NK-92 (cell line): ENCODE results near the gene GUCY1A1.

Source experiments
- DNase-seq: peaks from one replicate; lab custom pipeline; 2025; ENCODE audit not compliant: unreplicated experiment; lab: John Stamatoyannopoulos, UW

Gene GUCY1A1

DNA sequence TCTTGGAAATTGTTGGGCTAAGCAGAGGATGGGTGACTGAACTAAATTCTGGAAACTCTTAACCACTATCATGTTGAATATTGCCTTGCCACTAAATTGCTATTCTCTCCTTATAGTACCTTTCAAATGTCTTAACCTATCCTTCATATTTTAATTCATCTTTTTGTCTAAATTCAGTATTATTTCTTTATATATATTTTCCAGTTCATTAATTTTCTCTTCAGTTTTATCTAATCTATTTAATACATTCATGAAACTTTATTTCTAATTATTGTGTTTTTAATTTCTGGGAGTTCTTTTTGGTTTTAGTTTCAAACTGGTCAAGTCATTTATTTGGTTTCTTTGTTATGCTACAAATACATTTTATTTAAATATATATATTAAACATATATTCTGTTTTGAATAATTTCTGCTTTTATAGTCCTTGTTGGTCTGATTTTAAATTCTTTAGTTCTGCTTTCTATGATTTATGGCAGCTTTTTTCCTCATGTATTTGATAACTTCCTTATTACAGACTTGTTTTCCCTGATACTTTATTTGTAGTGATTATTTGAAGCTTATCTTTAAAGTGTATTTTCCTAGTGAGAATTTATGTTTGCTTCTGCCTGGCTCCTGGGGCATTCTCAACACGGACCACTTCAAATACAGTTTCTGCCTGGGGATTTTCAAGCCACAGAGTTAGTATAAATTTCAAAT is 8.5 kb upstream of the GUCY1A1 start:
- DNase-seq = no peak

GRCh38 chr4:155658681-155659064 is 8.0 kb upstream of the GUCY1A1 start:
- no peak for DNase-seq

DNA sequence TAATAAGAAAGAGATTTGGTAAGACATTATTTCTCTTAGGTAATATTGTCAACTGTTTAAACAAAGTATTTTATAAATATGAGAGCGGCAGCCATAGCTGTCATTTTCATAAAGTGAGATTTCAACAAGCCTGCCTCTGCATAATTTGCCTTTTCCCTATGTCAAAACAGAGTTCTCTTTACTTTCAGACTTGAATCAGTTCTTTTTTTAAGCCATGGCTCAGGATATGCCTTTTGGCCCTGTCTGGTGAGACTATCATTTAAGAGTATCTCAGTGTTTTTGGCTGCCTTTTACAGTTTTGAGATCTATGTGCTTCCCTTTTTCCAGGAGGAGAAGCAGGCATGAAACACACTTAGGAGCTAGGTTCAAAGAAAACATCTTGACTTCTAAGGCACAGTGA is 7.5 kb upstream of the GUCY1A1 start:
- DNase-seq = no peak

- DNase-seq = no peak
These were observed 6.2 kb upstream of the GUCY1A1 start for GRCh38 chr4:155660436-155660835.

- DNase-seq = no peak
These were observed 1.6 kb upstream of the GUCY1A1 start for GRCh38 chr4:155665054-155665453.

DNA sequence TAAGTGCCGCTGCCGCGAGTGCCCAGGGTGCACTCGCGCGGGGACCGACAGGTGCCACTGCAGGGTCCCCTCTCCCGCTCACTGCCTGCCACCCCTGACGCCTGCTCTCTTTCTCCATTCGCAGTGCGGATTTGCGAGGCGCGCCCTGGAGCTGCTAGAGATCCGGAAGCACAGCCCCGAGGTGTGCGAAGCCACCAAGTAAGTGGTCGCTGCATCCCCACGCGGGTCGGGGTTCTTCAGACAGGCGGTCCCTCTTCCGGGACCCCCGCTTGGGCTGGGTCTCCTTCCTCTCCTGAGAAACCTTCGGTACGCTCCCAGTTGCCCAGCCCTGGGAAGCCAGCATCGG is 547 bp downstream of the GUCY1A1 start:
- DNase-seq = no peak

GRCh38 chr4:155667568-155668511 is 1.2 kb downstream of the GUCY1A1 start:
- no peak for DNase-seq

- DNase-seq = no peak
These were observed 2.1 kb downstream of the GUCY1A1 start for GRCh38 chr4:155668707-155669220.

DNA sequence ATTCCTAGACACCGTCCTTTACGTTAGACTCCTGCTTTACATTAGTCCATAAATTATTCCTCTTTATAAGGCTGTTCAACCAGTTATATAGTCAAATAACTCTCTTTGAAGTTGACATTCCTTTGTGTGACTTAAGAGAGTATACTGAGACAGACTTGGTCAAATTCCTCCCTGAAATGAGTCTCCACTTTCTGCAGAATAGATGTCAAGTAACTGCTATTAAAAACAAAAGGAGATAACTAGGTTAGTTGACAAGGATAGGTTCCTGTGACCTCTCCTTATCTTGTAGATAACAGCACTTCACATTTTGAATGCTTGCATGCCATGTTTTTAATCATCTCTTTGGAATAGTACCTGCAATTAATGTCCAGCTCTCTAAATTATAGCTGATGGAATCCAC is 5.7 kb downstream of the GUCY1A1 start:
- no peak for DNase-seq

- no peak for DNase-seq
These were observed 6.9 kb downstream of the GUCY1A1 start for GRCh38 chr4:155673453-155673979.

- no peak for DNase-seq
These were observed 8.0 kb downstream of the GUCY1A1 start for GRCh38 chr4:155674669-155675071.

DNA sequence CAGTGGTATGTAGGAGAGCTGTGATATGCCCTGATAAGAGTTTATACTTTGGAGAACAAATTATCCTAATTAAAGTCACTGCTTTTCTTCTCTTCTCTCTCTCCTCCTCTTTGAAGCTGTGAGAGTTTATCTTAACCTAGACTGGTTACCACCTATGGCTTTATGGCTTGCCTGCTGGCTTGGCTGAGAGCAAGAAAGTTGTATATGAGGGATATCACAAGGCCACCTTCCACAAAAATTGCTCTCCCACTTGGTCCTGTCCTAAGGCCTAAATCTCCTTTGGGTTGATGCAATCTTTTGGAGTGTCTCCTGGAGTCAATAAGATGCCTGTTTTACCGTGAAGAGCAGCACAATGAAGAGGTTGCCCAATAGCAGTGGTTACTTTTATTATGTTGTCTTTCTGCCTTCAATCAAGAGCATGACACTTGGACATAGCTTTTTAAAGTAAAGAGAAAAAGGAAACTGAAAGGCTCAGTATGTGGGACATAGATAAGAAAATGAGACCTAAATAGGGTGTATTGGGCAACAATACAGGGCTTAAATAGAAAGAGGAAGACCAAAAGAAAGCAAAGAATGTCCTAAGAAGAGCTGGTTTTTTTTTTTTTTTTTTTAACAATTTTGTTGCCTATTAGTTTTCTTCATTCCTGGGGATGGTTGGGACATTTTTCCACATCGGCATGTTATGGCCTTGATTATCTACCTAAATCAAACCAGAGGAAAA is 9.2 kb downstream of the GUCY1A1 start:
- DNase-seq = no peak

DNA sequence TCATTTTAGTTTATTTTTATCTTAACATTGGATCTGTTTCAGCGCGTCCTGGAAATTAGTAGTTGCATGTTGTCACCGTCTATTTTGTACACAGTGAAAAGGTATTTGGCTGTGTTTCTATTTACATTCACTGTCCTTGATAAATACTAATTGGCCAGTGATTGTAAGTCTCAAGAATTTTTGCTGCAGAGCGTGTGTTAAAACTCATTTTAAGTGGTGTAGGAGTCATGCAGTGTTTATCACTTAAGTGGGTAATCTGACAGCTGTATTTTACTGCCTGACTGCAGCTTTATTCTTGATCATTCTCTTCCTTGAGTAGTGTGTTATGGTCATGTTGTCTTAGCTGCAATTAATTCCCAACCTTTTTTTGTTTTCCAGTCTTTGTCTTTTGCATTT is 9.8 kb downstream of the GUCY1A1 start:
- no peak for DNase-seq

DNA sequence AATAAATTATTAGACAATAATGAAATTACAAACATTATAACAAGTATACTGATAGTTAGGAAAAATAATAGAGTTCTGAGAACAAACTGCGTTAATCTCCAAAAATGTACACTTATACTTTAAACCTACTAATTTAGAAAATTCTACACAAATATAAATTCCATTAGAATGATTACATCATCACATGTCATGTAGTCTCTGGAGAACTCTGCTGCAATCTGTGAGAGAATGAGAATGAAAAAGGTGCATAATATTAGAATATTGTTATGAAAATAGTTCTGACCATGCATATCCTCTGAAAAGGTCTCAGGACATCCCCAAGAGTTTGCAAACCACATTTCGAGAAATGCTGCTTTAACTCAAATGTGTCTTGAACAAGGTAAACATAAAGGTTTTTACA is 11.4 kb downstream of the GUCY1A1 start:
- no peak for DNase-seq

DNA sequence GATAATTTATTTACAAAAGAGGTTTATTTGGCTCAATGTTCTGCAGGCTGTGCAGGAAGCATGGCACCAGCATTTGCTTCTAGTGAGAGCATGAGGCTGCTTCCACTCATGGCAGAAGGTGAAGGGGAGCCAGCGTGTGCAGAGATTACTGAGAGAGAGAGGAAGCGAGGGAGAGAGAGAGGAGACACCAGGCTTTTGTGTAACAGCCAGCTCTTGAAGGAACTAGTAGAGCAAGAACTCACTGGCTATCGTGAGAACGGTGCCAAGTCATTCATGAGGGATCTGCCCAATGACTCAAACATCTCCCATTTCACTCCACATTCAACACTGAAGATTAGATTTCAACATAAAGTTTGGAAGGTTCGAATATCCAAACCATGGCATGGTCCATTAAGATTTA is 12.7 kb downstream of the GUCY1A1 start:
- no peak for DNase-seq

DNA sequence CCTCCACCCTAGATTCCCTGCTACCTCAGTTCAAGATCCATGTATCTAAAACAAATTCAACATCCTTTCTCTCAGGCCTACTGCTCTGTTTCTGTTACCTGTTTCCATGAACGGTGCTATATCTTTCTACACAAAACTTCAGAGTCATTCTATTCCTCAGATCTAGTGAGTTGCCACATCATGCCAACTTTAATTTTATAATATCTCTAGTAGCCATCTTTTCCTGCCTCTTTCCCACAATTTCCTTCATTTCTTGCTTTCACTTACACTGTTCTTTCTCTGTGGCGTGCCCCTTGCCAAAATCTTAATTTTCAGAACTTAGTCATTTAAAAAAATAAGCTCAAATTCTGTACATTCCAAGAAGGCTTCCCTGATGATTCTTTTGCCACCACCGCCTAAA is 15.2 kb downstream of the GUCY1A1 start:
- no peak for DNase-seq

DNA sequence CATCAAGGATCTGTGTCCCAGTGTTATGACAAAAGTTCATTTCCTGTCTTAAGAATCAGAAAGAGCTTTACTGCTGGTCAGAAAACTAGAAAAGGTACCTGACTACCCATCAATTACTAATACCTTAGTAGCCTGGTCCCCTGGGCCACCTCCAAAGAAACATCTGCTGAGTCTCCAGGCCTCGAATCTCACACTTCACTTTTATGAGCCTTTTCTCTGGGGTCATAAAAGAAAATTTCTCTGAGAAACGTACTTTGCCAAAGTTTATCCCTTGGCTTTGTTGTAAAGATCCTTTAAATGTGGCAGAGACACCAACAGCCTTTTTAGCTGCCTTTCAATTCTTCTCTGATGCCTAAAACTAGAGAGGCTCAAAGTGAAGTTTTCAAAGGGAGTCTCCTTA is 17.8 kb downstream of the GUCY1A1 start:
- no peak for DNase-seq

DNA sequence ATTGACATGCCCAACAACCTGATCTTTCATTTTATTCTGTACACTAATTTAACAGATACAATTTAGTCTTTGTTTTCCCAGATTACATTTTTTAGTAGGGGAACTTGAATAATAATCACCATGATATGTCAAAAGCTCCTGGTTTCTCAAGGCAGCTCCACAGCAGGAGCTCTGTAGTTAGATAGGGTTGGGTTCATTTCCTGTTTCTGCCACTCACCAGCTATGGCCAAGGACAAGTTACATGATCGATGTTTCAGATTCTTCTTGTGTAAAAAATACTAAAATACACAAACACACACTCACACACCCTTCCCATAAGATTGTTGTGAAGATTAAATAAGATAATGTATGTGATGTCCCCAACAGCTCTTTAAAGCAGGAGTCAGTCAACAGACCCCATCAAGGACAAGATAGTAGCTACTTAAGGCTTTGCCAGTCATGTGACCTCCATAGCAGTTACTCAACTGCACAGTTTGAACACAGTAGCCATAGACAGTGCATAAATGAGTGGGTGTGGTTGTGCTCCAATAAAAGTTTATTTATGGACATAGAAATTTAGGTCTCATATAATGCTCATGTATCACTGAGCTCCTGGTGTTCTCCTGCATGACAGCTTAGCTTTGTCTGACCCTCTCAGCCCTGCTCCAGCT is 18.4 kb downstream of the GUCY1A1 start:
- DNase-seq = no peak

DNA sequence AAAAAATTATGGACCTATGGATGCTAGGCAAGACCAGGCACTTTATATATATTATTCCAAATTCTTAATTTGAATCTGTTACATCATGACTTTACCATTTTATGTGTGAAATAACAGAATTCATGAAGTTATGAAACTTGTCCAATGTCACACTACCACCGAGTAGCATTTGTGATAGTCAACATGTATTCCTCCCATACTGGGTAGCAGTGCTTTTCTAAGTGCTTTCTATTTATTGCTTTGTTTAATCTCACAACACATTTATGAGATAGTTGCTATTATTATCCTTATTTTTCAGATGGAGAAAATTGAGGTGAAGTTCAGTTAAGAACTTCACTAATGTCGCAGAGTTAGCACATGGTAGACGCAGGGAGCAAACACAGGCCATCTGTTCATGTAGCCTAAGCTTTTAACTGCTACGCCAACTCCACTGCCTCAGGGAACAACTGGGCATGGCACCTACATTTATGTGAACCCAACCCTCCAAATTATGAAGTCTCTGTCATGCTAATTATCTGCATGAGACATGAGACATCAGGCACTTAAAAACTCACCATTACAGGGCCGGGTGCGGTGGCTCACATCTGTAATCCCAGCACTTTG is 20.8 kb downstream of the GUCY1A1 start:
- no peak for DNase-seq

DNA sequence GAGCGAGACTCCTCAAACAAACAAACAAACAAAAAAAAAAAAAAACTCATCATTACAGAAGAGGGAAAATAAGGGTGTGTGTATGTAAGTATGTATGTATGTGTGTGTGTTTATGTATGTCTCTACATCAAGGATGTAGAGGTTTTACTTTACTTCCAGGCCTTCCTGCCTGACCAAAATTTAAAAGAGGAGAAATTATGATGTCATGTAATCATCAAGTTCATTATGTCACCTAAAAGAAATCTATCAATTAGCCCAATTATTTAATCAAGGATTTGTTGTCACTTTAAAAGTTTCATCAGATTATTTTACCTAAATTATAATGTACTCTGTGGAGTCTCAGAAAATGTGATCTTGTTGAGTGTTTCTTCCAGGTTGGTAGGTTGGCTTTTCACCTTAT is 21.6 kb downstream of the GUCY1A1 start:
- no peak for DNase-seq

- DNase-seq = no peak
These were observed 22.2 kb downstream of the GUCY1A1 start for GRCh38 chr4:155688860-155689259.
